Smooth muscle cell (in vitro differentiated cells): ENCODE data around the gene SNAI3. TPM values are rescaled to one million over a fixed set of nuclear protein-coding genes. Genes with fewer than 3 reads are reported as not detected.

Experiments used
- DNase-seq: peaks from one replicate; lab custom pipeline; 2025; ENCODE audit not compliant: unreplicated experiment; lab: John Stamatoyannopoulos, UW
- H2AFZ ChIP-seq: fragments of 200-600 bp; sonication (generic); 2 replicates; pipeline ENCODE4 v1.6.0; 2016; ENCODE audit warnings: antibody characterized with exemption, low read depth, mild to moderate bottlenecking
- H3F3A ChIP-seq: fragments of 200-600 bp; sonication (generic); 2 replicates; pipeline ENCODE4 v1.6.0; 2017; ENCODE audit warnings: antibody characterized with exemption, low read depth
- H3K27ac ChIP-seq: fragments of 200-600 bp; sonication (generic); 2 replicates; pipeline ENCODE4 v1.5.1; 2016; ENCODE audit warnings: low read depth, mild to moderate bottlenecking
- H3K27me3 ChIP-seq: fragments of 200-600 bp; sonication (generic); 2 replicates; pipeline ENCODE4 v1.6.1; 2016; ENCODE audit warnings: low read depth, mild to moderate bottlenecking
- H3K36me3 ChIP-seq: fragments of 200-600 bp; sonication (generic); 2 replicates; pipeline ENCODE4 v1.5.1; 2016; ENCODE audit warnings: low read depth
- H3K4me1 ChIP-seq: fragments of 200-600 bp; sonication (generic); 2 replicates; pipeline ENCODE4 v1.5.1; 2016; ENCODE audit warnings: low read depth
- H3K4me2 ChIP-seq: fragments of 200-600 bp; sonication (generic); 2 replicates; pipeline ENCODE4 v1.6.0; 2016; ENCODE audit warnings: mild to moderate bottlenecking
- H3K4me3 ChIP-seq: fragments of 200-600 bp; sonication (generic); 2 replicates; pipeline ENCODE4 v1.5.1; 2016; ENCODE audit warnings: mild to moderate bottlenecking
- H3K79me2 ChIP-seq: fragments of 200-600 bp; sonication (generic); 2 replicates; pipeline ENCODE4 v1.6.0; 2016; ENCODE audit warnings: low read depth, mild to moderate bottlenecking
- H3K9ac ChIP-seq: fragments of 200-600 bp; sonication (generic); 2 replicates; pipeline ENCODE4 v1.6.0; 2016; ENCODE audit warnings: low read depth
- H3K9me3 ChIP-seq: fragments of 200-600 bp; sonication (generic); replicated peaks from 2 replicates; pipeline ENCODE4 v1.5.1; 2016; ENCODE audit warnings: low read depth
- H4K20me1 ChIP-seq: fragments of 200-600 bp; sonication (generic); 2 replicates; pipeline ENCODE4 v1.6.0; 2016; ENCODE audit warnings: low read depth
- CTCF ChIP-seq: fragments of 200-600 bp; sonication (generic); IDR thresholded peaks from 2 replicates; pipeline ENCODE4 v1.5.1; 2017; ENCODE audit warnings: borderline replicate concordance, mild to moderate bottlenecking, antibody characterized with exemption; ENCODE audit not compliant: insufficient read depth, poor library complexity, severe bottlenecking
- WGBS: methylation state at CpG from one replicate; pipeline ENCODE4 v1.1.7; 2016; ENCODE audit warnings: low lambda C conversion rate; 5-methylcytosine and 5-hydroxymethylcytosine counted together
- polyA plus RNA-seq: library from polyadenylated mRNA; unstranded; fragments of >200 nt; fragmentation: Nextera tagmentation; extraction: Ambion mirVana; gene quantifications from 2 replicates; pipeline ENCODE4 v1.2.1, GENCODE V29; 2016
- total RNA-seq: library from RNA; depleted of rRNA; stranded (reverse); fragments of >200 nt; gene quantifications from 2 replicates; pipeline ENCODE4 v1.2.3, GENCODE V29; 2014

SNAI3 gene
- total and polyA plus RNA-seq, 2 experiments from 2014 or later: 0.22 to 1.4 TPM

DNA sequence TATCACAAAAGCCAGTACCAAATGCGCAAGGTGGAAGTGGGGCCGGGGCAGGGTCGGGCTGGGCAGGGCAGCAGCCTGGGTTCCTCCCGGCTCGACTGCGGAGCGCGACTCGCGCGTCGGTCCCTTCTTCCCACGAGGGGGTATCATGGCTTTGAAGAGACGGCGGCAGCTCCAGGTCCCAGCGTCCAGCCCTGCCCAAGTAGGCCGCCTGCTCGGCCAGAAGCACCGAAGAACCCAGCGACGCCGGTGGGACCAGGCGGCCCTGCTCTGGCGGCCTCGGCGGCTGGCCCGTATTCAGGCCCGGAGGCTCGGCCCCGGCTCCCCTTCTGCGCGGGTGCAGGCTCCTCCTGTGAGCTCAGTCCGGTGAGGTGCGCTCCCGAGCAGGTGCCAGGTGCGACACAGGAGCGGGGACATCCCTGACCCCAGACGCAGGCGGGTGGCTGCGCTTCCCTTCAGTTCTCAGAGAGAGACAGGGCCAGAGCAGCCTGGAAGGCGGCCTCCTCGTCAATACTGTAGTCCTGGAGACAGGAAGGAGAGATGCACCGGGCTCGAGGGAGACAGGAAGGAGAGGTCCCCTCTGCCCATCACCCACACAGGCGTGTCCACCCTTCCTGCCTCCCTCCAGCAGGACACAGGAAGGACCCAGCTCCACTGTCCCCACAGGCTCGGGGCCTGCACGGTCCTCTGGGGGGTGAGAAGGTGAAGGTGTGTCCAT lies 11.0 kb upstream of the SNAI3 start:
- no peak overlapping the region for H3K9ac ChIP-seq
- no peaks in the 10 kb centered on the region for H4K20me1 ChIP-seq
- H3K36me3 ChIP-seq: no peaks in the 10 kb centered on the region
- TF ChIP-seq CTCF: no peak
- no peaks in the 10 kb centered on the region for H3K79me2 ChIP-seq
- H3K4me2 ChIP-seq: no peak overlapping the region
- H3K27me3 ChIP-seq: no peaks in the 10 kb centered on the region
- H3K9me3 ChIP-seq: no peaks in the 10 kb centered on the region
- WGBS: 92% methylated on average over 45 of the region's 47 CpGs
- no peak overlapping the region for H2AFZ ChIP-seq
- no peaks in the 10 kb centered on the region for H3F3A ChIP-seq
- no peak for DNase-seq
- no peak overlapping the region for H3K4me3 ChIP-seq
- H3K27ac ChIP-seq: no peak overlapping the region
- H3K4me1 ChIP-seq: no peaks in the 10 kb centered on the region

GRCh38 chr16:88696441-88696840 lies 10.1 kb upstream of the SNAI3 start:
- TF ChIP-seq CTCF: no peak
- WGBS: 98% methylated on average over 14 of the region's 14 CpGs
- no peaks in the 10 kb centered on the region for H3K79me2 ChIP-seq
- no peak overlapping the region for H3K4me3 ChIP-seq
- H3K36me3 ChIP-seq: no peaks in the 10 kb centered on the region
- H3F3A ChIP-seq: no peaks in the 10 kb centered on the region
- H3K27me3 ChIP-seq: no peaks in the 10 kb centered on the region
- H2AFZ ChIP-seq: no peak overlapping the region
- no peak overlapping the region for H3K4me2 ChIP-seq
- no peaks in the 10 kb centered on the region for H4K20me1 ChIP-seq
- no peak overlapping the region for H3K9ac ChIP-seq
- no peaks in the 10 kb centered on the region for H3K4me1 ChIP-seq
- no peak for DNase-seq
- H3K9me3 ChIP-seq: no peaks in the 10 kb centered on the region
- no peak overlapping the region for H3K27ac ChIP-seq

GRCh38 chr16:88695753-88696152 lies 9.4 kb upstream of the SNAI3 start:
- Histone ChIP-seq H3K9ac (no peak overlapping the region), H2AFZ (no peak overlapping the region), H3K36me3 (no peaks in the 10 kb centered on the region), H3F3A (no peaks in the 10 kb centered on the region), H3K4me3 (no peak overlapping the region), H3K4me1 (no peaks in the 10 kb centered on the region), H3K27ac (no peak overlapping the region), H3K79me2 (no peaks in the 10 kb centered on the region), H4K20me1 (no peaks in the 10 kb centered on the region), H3K9me3 (no peaks in the 10 kb centered on the region), H3K4me2 (no peak overlapping the region), H3K27me3 (no peaks in the 10 kb centered on the region)
- 97% methylated on average over 7 of the region's 7 CpGs for WGBS
- no peak for DNase-seq
- no peak for TF ChIP-seq CTCF

GRCh38 chr16:88695218-88695617 lies 8.9 kb upstream of the SNAI3 start:
- no peak overlapping the region for H3K4me3 ChIP-seq
- TF ChIP-seq CTCF: no peak
- H3K79me2 ChIP-seq: no peaks in the 10 kb centered on the region
- H3K4me2 ChIP-seq: no peak overlapping the region
- no peaks in the 10 kb centered on the region for H3K4me1 ChIP-seq
- no peak overlapping the region for H2AFZ ChIP-seq
- no peak overlapping the region for H3K9ac ChIP-seq
- 92% methylated on average over 15 of the region's 15 CpGs for WGBS
- H3K27ac ChIP-seq: no peak overlapping the region
- no peaks in the 10 kb centered on the region for H3F3A ChIP-seq
- H4K20me1 ChIP-seq: no peaks in the 10 kb centered on the region
- H3K27me3 ChIP-seq: no peaks in the 10 kb centered on the region
- no peak for DNase-seq
- H3K36me3 ChIP-seq: no peaks in the 10 kb centered on the region
- H3K9me3 ChIP-seq: no peaks in the 10 kb centered on the region
